Activated CD4-positive, alpha-beta T cell treated with anti-CD3 and anti-CD28 coated beads, Interleukin-2, amount 10 ng/mL, durations not matched to agents 7 days and 5 days (primary cell): ENCODE measurements around the gene MPV17. TPM values are rescaled to one million over a fixed set of nuclear protein-coding genes. Genes with fewer than 3 reads are reported as not detected.
A peak's percentile ranks its signal among the peaks of the same experiment; 100 is the strongest.
"Not testable (repeated sequence)": the region's sequence is repeated elsewhere in the genome, so short reads cannot be mapped to it uniquely, and the experiment has no call there.

ENCODE experiments used
- CTCF ChIA-PET: fragments of 350-600 bp; sonication (Branson Sonifier 250); formaldehyde crosslinking; loops from one replicate; lab custom pipeline; 2021; ENCODE audit warnings: antibody characterized with exemption; lab: Charles Lee
- POLR2A ChIA-PET: fragments of 350-600 bp; sonication (Branson Sonifier 250); formaldehyde crosslinking; loops from one replicate; lab custom pipeline; 2021; ENCODE audit warnings: antibody characterized with exemption; lab: Charles Lee
- DNase-seq: peaks from one replicate; pipeline ENCODE4 v3.0.0-alpha.2; 2020
- H3K27ac Mint-ChIP-seq: one replicate; pipeline ENCODE4 v1.8.0; 2021; ENCODE audit warnings: mild to moderate bottlenecking, moderate library complexity, mixed read lengths
- H3K27me3 Mint-ChIP-seq: one replicate; pipeline ENCODE4 v1.8.0; 2021; ENCODE audit warnings: mixed read lengths
- H3K36me3 Mint-ChIP-seq: one replicate; pipeline ENCODE4 v1.8.0; 2021; ENCODE audit warnings: low read depth, mixed read lengths
- H3K4me1 Mint-ChIP-seq: one replicate; pipeline ENCODE4 v1.8.0; 2021; ENCODE audit warnings: mixed read lengths
- H3K4me3 Mint-ChIP-seq: one replicate; pipeline ENCODE4 v1.8.0; 2021; ENCODE audit warnings: mild to moderate bottlenecking, moderate library complexity, mixed read lengths
- H3K9me3 Mint-ChIP-seq: one replicate; pipeline ENCODE4 v1.8.0; 2021; ENCODE audit warnings: mixed read lengths
- total RNA-seq, 2 experiments: library from RNA; stranded (reverse); gene quantifications; one replicate each; pipeline ENCODE4 v1.2.3, GENCODE V29; 2021

MPV17 gene
- total RNA-seq, 2 experiments from 2014 or later: 80.8 to 83.6 TPM

DNA sequence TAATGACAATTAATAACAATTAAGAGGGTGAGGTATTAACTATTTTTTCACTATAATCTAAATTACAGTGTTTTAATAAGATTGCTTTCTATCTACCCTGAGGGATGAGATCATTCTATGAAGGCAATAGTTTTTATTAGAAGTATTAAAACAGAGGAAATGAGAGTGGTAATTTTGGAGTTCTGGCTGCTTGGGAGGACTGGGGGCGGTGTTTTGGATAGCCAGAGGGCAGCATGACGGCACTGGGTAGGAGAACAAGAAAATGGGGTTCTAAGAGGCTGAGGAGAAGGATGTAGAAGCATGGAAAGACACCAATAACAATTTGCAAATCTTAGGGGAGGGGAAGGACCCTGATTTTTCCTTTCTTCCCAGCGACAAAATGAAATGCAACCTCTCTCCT lies 52.8 kb downstream of the MPV17 start:
- Mint-ChIP-seq H3K36me3 (no peaks in the 10 kb centered on the region), H3K4me1 (peaks cover 8% of the 10 kb centered on the region), H3K4me3 (no peak overlapping the region), H3K27me3 (peaks cover 25% of the 10 kb centered on the region), H3K9me3 (no peaks in the 10 kb centered on the region), H3K27ac (no peak overlapping the region)
- DNase-seq: no peak
- ChIA-PET POLR2A (interaction anchor here (0.6 kb wide), 1 partner anchor 140 kb away, joined by 3 read pairs; no protein-coding TSS in a partner anchor), CTCF (interaction anchor here (1.3 to 2.5 kb wide), 3 partner anchors 9 to 280 kb away, joined by 3 to 10 read pairs (median 3); no protein-coding TSS in a partner anchor)

DNA sequence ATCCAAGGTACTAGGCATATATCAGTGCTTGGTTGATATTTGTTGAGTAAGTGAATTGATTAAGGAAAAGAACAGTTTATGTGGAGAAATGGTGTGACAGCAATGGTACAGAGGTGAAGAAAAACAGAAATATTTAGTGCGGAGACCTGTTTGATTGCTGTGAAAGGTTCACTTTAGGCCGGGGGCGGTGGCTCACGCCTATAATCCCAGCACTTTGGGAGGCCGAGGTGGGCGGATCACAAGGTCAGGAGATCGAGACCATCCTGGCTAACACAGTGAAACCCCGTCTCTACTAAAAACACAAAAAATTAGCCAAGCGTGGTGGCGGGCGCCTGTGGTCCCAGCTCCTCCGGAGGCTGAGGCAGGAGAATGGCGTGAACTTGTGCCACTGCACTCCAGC lies 54.6 kb downstream of the MPV17 start:
- H3K9me3 Mint-ChIP-seq, POLR2A ChIA-PET, H3K27ac Mint-ChIP-seq, H3K4me3 Mint-ChIP-seq, H3K36me3 Mint-ChIP-seq, CTCF ChIA-PET, DNase-seq: not testable (repeated sequence)
- Mint-ChIP-seq H3K4me1 (peaks cover 21% of the 10 kb centered on the region), H3K27me3 (peaks cover 37% of the 10 kb centered on the region)

DNA sequence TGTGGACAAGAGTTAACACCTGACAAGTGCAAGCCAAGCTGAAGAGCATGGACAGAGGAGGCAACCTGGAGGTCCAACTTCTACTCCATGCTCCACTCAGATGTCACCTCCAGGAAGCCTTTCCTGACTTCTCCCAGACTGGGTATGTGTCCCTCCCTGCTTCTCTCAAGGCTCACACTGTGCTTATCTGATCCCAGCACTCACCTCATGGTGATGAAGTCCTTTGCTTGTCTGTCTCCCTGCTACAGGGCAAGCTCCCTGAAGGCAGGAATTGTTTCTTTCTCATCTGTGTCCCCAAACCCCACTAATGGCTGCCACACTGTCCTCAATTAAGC lies 57.4 kb downstream of the MPV17 start:
- Mint-ChIP-seq H3K9me3 (no peaks in the 10 kb centered on the region), H3K4me3 (no peak overlapping the region), H3K27ac (no peak overlapping the region), H3K4me1 (peaks cover 27% of the 10 kb centered on the region), H3K27me3 (peaks cover 44% of the 10 kb centered on the region), H3K36me3 (peaks cover 2% of the 10 kb centered on the region)
- CTCF ChIA-PET: interaction anchor here (0.6 to 3.4 kb wide), 8 partner anchors 12 to 363 kb away, joined by 3 to 19 read pairs (median 5); partner anchors contain the start of genes CCDC121, GPN1 and PREB
- POLR2A ChIA-PET: no interaction called here
- no peak for DNase-seq

DNA sequence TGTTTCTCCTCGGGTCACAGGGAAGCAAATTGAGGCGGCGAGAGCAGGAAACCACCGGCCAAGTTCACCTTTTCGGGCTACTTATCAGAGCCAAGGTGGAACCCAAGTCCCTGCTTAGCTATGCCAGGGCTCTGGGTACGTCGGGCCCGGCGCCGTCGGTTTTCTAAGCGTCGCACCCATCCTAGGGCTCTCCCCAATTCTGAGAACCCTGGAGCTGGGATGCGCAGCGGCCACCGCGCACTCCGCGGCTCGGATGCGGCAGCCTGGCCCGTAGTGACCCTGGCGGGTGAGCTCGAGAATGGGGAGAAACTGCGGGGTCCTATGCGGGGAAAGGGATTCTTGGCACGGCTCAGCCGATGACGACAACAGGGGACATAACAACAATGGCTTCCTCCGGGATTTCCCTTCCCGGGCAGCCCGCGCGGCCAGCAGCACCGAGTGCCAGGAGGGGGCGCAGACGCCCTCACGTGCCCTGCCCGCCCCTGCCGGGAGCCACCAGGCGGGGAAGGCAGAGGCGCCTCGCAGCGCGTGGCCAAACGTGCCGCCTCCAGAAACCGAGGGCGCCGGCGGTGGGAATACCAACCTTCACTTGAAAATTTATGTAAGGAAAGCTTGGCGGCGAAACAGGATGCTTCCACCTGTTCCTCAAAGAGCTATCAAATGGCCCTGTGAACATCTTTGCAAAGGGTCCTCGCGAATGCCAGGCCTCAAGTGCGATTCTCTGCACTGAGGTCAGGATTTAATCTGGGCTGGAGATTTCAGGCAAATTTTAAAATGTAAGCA lies 58.0 kb downstream of the MPV17 start:
- peaks cover 27% of the 10 kb centered on the region for H3K4me1 Mint-ChIP-seq
- no peaks in the 10 kb centered on the region for H3K9me3 Mint-ChIP-seq
- peak overlapping the region; percentile 39 for H3K4me3 Mint-ChIP-seq
- H3K27ac Mint-ChIP-seq: no peak overlapping the region
- POLR2A ChIA-PET: no interaction called here
- DNase-seq: peak; percentile 51
- peaks cover 2% of the 10 kb centered on the region for H3K36me3 Mint-ChIP-seq
- CTCF ChIA-PET: interaction anchor here (0.6 to 3.4 kb wide), 9 partner anchors 12 to 364 kb away, joined by 3 to 19 read pairs (median 4); partner anchors contain the start of genes CCDC121, GPN1, PREB and TCF23
- H3K27me3 Mint-ChIP-seq: peaks cover 45% of the 10 kb centered on the region

DNA sequence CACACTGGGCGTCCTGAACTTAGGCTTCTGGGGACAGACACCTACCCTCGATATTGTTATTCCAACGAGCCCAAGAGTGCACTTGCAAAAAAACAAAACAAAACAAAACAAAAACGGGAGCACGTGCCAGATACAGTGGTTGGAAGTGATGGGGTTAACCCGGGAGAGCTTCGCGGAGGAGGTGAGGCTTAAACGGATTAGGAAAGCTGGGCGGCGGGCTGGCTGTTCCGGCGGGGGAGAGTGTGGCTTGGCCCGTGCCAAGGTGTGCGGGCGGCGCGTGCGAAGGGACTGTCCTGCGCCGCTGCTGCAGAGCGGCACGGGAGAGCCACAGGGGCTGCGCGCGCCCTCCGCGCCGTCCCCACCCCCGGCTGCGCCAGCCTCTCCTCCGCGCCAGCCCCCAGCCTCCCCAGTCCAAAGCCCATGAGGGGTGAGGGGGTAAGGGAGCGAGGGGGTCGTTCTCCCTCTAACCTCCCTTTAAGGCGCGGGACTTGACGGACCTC lies 58.6 kb downstream of the MPV17 start:
- H3K27me3 Mint-ChIP-seq: peaks cover 43% of the 10 kb centered on the region
- no peak for DNase-seq
- H3K4me3 Mint-ChIP-seq: peak overlapping the region; percentile 66
- POLR2A ChIA-PET: no interaction called here
- H3K4me1 Mint-ChIP-seq: peaks cover 27% of the 10 kb centered on the region
- H3K9me3 Mint-ChIP-seq: no peaks in the 10 kb centered on the region
- CTCF ChIA-PET: interaction anchor here (1.2 to 3.4 kb wide), 4 partner anchors 13 to 115 kb away, joined by 3 to 19 read pairs (median 16); partner anchors contain the start of gene TCF23
- H3K36me3 Mint-ChIP-seq: peaks cover 2% of the 10 kb centered on the region
- no peak overlapping the region for H3K27ac Mint-ChIP-seq

DNA sequence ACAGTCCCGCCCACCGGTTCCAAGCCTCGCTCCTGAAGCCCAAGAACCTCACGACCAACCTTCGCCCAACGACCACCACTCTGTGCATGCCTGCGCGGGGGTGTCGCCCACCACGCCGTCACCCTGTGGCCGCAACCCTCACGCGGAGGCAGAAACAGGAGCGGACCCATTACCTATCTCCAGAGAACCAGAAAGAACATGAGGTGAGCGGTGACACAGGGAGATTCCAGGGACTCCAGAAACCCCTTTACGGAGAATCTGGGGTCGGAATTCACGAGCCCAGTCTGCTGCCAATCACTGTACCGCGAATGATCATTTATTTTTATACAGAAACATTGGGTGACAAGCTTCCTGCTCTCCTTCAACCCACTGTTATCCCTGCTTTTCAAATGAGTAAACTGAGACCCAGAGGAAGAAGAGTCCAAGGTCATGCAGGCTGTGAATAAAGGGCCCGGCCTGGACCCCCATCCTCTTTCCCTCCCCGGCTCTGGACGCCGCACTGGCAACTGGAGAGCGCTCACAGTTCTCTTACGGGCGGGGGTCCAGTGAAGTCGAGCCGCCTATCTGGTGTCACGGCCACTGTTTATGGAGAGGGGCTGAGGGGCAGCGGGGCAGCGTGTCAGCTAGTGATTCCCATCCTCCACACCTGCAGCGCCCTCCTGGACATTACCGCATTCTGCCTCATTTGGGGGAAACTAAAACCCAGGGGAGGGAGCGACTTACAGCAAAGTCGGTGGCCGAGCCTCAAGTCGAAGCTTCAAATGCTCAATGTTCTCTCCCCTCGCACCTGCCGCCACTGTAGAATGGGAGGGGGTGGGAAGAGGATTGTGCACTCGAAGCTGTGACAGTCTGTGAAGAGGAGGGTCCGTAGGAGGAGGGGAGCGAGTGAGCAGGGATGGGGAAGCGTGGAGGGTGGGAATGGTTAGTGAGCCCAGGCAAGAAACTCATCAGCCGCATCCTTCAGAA lies 59.3 kb downstream of the MPV17 start:
- DNase-seq: no peak
- no peak overlapping the region for H3K27ac Mint-ChIP-seq
- H3K4me3 Mint-ChIP-seq: peak overlapping the region; percentile 66
- CTCF ChIA-PET: interaction anchor here (0.7 to 3.4 kb wide), 9 partner anchors 10 to 415 kb away, joined by 3 to 17 read pairs (median 4); partner anchors contain the start of genes TCF23 and TRIM54
- H3K4me1 Mint-ChIP-seq: peaks cover 27% of the 10 kb centered on the region
- POLR2A ChIA-PET: no interaction called here
- H3K36me3 Mint-ChIP-seq: peaks cover 2% of the 10 kb centered on the region
- H3K27me3 Mint-ChIP-seq: peaks cover 46% of the 10 kb centered on the region
- no peaks in the 10 kb centered on the region for H3K9me3 Mint-ChIP-seq

DNA sequence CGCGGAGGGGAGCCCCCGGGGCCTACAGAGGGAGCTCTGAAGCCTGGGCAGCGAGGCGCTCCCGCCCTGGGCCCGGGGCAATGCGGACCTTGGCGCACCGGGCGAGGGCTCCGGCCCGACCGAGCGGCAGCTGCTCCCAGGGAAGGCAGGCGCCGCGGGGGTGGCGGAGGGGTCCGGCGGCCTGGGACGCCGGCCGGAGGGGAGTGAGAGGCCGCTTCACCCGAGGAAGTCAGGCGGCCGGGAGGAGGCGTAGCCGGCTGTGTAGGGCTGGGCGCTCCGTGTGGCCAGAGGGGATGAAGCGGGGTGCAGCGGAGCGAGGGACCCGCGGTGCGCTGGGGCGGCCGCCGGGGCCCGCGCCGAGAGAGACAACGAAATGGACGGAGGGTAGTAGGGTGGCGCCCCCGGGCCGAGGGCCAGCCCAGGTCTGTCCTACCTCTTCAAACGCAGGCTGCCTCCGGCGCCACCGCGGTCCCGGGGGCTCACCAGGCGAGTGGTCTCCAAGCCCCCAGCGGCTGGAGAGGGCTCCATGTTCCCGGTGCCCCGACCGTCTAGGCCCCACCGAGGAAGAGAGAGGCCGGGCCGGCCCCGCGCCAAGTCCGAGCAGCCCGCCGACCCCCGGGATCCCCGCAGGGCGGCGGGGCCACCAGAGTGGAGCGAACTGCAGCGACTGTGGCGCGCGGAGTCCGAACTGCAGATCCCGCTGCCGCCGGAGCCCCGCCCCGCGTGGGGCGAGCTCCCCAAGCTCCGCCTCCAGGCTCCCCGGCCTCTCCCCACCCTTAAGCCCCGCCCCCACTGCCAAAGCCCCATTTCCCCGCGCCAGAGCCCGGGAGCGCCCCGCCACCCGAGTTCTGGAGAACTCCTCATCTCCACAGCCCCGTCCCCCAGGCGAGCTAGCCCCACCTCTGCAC lies 60.3 kb downstream of the MPV17 start, which contains the start of gene SLC30A3:
SLC30A3 (minus strand) TSS at position 669 of the 908 bp plus-strand sequence; CDS start at position 528, 141 bp downstream.
- DNase-seq: peak; percentile 79
- peaks cover 27% of the 10 kb centered on the region for H3K4me1 Mint-ChIP-seq
- CTCF ChIA-PET: interaction anchor here (0.7 to 3.4 kb wide), 8 partner anchors 10 to 414 kb away, joined by 3 to 15 read pairs (median 4); partner anchors contain the start of gene TRIM54
- peaks cover 48% of the 10 kb centered on the region for H3K27me3 Mint-ChIP-seq
- H3K4me3 Mint-ChIP-seq: peak within 1 kb of the TSS; percentile 66
- no peaks in the 10 kb centered on the region for H3K9me3 Mint-ChIP-seq
- POLR2A ChIA-PET: no interaction called here
- H3K36me3 Mint-ChIP-seq: peaks cover 2% of the 10 kb centered on the region
- H3K27ac Mint-ChIP-seq: no peak within 1 kb of the TSS

DNA sequence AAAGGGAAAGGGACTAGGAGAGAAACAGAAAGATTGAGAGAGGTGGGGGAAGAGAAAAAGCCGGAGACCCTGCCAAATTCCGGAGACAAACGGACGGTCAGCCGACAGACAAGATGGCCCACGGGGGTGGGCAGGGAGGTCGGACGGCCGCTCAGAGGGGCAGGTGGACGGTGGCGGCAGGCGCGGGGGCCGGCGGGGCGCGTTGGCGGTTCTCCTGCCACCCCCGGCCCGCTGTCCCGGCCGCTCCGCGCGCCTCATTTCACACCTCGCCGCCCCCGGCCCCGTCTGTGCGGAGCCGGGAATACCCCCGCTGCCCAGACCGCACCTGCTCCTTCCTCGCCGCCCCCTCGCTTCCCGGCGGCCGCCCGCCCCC lies 61.0 kb downstream of the MPV17 start:
- Mint-ChIP-seq H3K4me1 (peaks cover 27% of the 10 kb centered on the region), H3K36me3 (peaks cover 2% of the 10 kb centered on the region), H3K9me3 (no peaks in the 10 kb centered on the region), H3K4me3 (peak overlapping the region; percentile 59), H3K27ac (no peak overlapping the region), H3K27me3 (peaks cover 53% of the 10 kb centered on the region)
- POLR2A ChIA-PET: no interaction called here
- CTCF ChIA-PET: interaction anchor here (1.1 to 1.3 kb wide), 2 partner anchors 10 to 41 kb away, joined by 3 to 5 read pairs; no protein-coding TSS in a partner anchor
- DNase-seq: no peak

DNA sequence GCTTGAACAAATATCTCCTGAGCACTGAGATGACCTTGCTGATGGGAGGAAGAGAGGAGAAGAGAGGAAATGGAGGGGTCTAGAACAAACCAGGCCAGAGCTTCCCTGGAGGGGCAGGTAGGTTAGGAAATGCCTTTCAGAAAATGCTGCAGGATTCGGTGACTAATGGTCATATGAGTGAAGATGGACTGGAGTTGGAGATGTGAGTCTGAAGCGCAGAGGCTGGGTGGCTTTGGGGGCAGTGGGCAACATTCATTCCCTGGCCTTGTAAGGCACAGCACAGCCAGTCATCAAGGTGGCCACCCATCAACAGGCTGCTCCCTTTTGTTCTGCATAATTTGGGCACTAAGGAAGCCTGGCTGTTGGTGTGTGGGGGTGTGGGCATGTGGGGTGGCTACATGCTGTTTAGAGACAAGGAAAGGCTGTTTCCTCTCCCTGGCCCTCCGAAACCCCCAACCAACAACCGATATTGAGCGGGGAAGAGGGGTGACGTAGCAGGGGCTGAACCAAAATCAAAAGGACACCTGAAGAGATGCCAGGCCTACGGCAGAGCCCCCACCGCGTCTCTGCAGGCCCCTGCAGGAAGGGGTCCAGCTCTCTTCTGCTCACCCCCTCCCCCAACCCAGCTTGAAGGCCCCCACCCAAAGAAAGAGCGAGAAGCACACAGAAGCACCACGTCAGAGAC lies 61.5 kb downstream of the MPV17 start:
- H3K36me3 Mint-ChIP-seq: peaks cover 2% of the 10 kb centered on the region
- peak overlapping the region; percentile 59 for H3K4me3 Mint-ChIP-seq

More for the DNA sequence above, 61.5 kb downstream of the MPV17 start:
- POLR2A ChIA-PET: no interaction called here
- DNase-seq: no peak
- Mint-ChIP-seq H3K27me3 (peaks cover 56% of the 10 kb centered on the region), H3K9me3 (no peaks in the 10 kb centered on the region), H3K27ac (no peak overlapping the region), H3K4me1 (peaks cover 27% of the 10 kb centered on the region)
- CTCF ChIA-PET: interaction anchor here (1.1 kb wide), 1 partner anchor 11 kb away, joined by 3 read pairs; no protein-coding TSS in a partner anchor
